VCaP (cell line): Measurements from ENCODE around the gene STK40.

ENCODE experiments used
- H3K27ac ChIP-seq: fragments of 450-650 bp; 2 replicates; pipeline ENCODE4 v1.5.1; 2017
- TF ChIP-seq, protein P1 (sequence below): fragments of 450-650 bp; conservative IDR thresholded peaks from 2 replicates; pipeline ENCODE4 v1.5.1; 2017; ENCODE audit warnings: mild to moderate bottlenecking, moderate library complexity

The STK40 gene

DNA sequence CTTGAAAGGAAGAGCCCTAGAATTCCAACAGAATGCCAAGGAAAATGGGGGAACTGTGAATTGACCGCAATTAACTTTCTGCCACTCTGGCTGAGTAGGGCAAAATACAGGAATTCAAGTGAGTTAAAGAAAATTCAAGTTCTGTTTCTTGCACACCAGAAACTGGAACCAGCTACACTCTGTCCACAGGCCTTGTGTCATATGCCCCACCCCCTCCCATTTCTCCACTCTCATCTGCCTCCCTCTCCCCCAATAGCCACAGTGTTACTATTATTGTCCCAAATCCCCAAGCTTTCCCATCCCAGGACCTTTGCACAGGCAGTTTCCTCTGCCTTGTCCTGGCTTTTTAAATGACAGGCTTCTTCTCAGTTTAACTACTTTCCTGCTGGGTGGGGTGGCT, 4.3 kb upstream of the STK40 start:
- no peak overlapping the region for H3K27ac ChIP-seq
- TF ChIP-seq, protein P1, sequence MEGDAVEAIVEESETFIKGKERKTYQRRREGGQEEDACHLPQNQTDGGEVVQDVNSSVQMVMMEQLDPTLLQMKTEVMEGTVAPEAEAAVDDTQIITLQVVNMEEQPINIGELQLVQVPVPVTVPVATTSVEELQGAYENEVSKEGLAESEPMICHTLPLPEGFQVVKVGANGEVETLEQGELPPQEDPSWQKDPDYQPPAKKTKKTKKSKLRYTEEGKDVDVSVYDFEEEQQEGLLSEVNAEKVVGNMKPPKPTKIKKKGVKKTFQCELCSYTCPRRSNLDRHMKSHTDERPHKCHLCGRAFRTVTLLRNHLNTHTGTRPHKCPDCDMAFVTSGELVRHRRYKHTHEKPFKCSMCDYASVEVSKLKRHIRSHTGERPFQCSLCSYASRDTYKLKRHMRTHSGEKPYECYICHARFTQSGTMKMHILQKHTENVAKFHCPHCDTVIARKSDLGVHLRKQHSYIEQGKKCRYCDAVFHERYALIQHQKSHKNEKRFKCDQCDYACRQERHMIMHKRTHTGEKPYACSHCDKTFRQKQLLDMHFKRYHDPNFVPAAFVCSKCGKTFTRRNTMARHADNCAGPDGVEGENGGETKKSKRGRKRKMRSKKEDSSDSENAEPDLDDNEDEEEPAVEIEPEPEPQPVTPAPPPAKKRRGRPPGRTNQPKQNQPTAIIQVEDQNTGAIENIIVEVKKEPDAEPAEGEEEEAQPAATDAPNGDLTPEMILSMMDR: no peak

DNA sequence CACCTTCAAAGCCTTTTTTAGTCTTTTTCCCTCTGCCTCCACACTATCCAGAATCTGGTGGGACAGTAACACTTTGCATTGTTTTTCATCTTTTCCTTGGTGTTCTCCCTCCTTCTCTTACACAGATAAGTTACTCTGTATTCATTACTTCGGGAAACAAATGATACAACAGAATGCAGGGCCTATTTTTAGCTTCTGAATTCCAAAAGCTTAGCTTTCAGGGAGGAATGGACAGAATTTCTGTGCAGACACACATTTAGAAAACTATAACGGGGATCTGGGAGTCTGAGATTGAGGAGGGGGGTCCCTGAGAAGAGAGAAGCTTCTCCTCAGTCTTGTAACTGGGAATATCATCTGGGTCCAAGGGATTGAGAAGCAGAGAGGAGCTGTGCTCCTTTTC, 3.5 kb upstream of the STK40 start:
- TF ChIP-seq, protein P1: no peak
- no peak overlapping the region for H3K27ac ChIP-seq

DNA sequence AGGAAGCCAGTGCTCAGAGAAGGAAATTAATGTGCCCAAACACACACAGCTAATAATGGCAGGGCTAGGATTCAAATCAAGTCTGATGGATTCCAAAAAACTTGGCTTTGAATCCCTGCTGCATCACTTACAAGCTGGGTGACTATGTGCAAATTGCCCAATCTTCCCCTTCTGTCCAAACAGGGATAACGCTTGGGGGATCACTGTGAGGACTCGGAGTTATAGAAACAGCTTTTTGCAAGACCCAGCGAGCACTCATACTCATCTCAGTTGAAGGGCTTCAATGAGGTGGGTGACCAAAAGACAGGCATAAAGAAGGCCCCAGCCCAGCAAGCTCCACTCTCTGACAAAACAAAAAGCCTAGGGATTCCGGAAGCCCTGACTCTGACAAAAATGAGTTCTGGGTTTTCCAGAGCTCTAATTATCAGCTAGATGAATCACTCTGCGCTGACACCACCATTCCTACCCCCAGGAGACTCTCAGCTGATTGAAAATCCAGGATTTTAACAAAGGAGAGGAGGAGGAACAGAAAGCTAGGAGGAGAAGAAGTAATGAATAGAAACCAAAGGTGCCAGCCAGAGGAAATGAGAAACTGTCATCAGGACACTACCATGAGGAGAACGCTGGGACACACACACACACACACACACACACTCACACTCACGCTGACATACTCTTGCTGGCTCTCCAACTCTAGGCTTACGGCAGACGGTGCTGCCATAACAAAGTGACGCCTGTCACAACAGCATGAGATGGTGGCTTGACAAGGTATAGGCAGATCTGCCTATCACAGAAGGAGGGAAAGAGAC, 1.6 kb upstream of the STK40 start:
- H3K27ac ChIP-seq: peak overlapping the region; percentile 84
- TF ChIP-seq, protein P1: no peak

DNA sequence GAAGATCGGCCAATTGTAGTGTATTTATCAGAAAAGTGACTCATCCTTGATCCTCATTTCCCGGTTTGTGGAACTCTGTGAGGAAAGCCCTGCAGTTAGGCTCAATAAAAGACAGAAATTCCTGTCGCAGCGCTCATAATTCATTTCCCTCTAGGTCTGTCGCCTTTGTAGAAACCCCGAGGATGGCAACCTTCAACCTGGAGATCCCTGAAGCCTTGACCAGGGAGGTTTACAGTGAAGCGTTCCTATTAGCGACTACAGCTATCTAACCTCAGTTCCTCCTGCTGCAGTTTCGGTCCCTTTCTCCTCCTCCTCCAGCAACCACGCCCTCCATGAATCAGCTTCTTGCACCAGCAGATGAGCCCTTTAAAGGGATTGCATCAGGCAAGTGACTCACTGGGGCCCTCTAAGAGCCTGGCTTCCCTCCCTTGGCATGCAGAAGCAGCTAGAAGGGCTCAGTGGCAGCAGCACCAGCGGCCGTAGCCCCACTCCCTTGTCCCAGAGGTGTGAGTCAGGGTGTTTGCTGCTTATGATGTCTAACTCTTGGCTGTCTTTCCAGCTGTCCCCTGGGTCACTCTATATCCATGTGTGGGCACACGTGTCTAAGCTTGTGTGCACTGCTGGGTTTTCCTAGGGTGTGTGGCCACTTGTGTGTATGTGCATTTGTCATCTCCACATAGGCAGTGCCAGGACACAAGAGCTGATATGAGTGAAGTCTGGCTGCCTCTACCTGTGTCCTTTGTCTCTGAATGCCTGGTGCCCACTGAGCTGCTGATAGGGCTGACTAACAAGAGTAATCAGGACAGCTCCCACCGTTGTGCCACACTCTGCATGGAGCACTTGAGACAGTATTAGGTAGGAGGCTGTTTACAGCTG, 779 bp upstream of the STK40 start:
- peak overlapping the region; percentile 84 for H3K27ac ChIP-seq
- TF ChIP-seq, protein P1: no peak

DNA sequence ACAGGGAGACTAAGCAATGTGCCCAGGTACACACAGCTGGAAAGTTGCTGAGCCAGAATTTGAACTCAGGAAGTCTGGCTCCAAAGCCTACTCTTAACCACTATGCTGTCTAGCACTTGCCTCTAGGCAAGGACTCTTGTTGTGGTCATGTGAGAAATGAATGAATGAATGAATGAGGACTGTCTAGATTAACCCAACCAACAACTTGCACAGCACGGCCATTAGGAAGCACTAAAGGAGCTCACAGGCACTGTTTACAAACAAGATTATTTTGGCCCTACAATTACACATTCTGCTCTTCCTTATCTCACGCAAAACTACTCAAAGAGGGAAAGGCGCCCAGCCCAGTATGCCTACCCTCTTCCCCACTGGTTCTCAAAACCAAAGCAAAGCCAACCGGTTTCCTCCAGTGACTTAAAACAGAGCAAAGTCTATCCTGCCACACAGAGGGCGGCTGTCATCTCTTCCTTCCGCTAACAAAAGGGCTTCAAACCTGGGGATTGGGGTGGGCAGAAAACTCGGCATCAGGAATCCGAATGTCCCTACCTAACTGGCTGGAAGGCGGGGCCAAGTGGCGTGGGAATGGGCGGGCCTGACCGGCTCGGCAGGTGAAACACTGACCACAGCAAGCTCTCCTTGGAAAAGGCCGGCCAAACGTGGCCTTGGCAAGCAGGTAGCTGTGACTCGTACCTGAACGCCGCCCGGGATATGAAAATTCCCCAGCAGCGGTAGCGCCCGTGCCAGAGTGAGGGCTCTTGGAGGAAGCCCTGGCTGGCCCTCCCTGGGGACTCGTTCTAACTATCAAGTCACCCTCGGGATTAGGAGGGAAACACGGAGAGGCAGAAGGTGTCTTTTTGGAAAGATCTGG, 948 bp downstream of the STK40 start:
- peak overlapping the region; percentile 84 for H3K27ac ChIP-seq

DNA sequence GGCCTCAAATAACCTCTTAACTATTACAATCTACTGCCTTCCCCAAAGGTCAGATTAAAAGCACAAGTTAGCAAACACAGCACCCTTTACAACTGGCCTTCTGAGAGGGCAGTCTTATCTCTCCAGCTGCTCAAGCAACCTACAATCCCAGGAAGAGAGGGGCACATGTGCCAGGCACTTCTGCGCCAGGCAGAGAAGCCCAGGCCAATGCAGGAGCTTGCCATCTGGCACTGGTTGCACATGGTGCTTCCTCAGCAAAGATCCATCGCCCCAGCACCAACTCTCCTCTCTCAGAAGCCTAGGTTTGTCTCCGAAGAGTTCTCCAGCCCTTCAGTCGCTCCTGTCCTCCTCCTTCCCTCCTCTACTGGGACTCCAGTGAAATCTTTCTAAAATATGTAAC, 2.5 kb downstream of the STK40 start:
- TF ChIP-seq, protein P1: no peak
- H3K27ac ChIP-seq: 0 out of 2 replicates have a peak overlapping the region, but pooled peaks have one; percentile 84

More for the DNA sequence above, 948 bp downstream of the STK40 start:
- TF ChIP-seq, protein P1: no peak

DNA sequence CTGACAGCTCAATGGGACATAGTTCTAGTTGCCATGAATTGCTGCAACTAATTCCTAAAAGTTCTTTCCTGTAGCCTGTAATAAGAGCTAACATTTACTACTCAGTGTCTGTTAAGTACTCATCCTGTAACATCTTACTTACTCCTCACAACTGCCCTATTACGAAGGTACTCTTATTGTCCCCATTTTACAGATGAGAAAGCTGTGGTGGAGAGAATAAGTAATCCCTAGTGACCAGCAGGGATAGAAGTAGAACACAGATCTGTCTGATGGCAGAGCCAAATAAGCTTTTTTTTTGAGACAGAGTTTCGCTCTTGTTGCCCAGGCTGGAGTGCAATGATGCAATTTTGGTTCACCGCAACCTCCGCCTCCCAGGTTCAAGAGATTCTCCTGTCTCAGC, 3.1 kb downstream of the STK40 start:
- no peak overlapping the region for H3K27ac ChIP-seq
- TF ChIP-seq, protein P1: no peak
